ENCODE results near the gene TRIM40. TPM values are rescaled to one million over a fixed set of nuclear protein-coding genes. Genes with fewer than 3 reads are reported as not detected.

Gene TRIM40
- polyA plus RNA-seq, 3 donors from 2014 or later: not detected

DNA sequence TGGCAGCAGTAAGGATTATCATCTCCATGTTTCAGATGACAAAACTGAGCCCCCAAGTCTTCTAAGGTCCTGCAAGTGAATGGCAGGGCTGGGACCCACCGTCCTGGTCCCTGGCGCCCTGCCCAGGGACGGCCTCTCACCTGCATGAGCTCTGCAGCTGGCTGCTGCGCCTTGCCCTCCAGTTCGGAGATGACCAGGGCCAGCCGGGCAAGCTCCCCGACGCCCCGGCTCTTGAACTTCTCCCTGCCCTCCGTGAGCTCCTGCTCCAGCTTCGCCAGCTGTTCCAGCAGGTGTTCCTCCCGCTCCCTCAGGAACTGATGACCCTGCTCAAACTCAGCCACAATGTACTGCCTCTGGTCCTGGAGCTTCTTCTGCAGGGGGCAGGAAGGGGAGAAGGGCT is 60.4 kb downstream of the TRIM40 start:
- Mint-ChIP-seq H3K9me3 (peaks cover 0 to 2% (median 0%) of the 10 kb centered on the region in 6 donors), H3K36me3 (peaks cover 3 to 37% (median 12%) of the 10 kb centered on the region in 3 donors), H3K27ac (peak overlapping the region in 1 of 6 donors; percentile 54), H3K27me3 (ENCODE audit: low read depth in 3 of 3) (peaks cover 0 to 2% (median 1%) of the 10 kb centered on the region in 3 donors), H3K4me3 (no peak overlapping the region), H3K4me1 (peaks cover 18 to 22% of the 10 kb centered on the region in 2 donors)
- DNase-seq: no peak

Other genes starting within 250 kb of the TRIM40 start
- 1,000 to 10,000 TPM; 2,780 to 4,438 (median 4,182) TPM for gene HLA-A, start 193.6 kb upstream of the TRIM40 start, polyA plus RNA-seq
- 100 to 1,000 TPM in 1 of 3 donors, 10 to 100 TPM in 2; 68.8 to 114 (median 87.2) TPM for gene POLR1H, start 74.9 kb upstream of the TRIM40 start, polyA plus RNA-seq
- 100 to 1,000 TPM in 1 of 3 donors, 10 to 100 TPM in 2; 72.9 to 129 (median 98.8) TPM for gene PPP1R11, start 68.9 kb upstream of the TRIM40 start, polyA plus RNA-seq
- not detected for gene RNF39, start 60.4 kb upstream of the TRIM40 start, polyA plus RNA-seq
- not detected for gene TRIM31, start 23.1 kb upstream of the TRIM40 start, polyA plus RNA-seq
- gene TRIM10, start 25.1 kb downstream of the TRIM40 start, polyA plus RNA-seq: not detected
- not detected for gene TRIM15, start 27.4 kb downstream of the TRIM40 start, polyA plus RNA-seq
- 10 to 100 TPM; 11.6 to 65.0 (median 22.7) TPM for gene TRIM26, start 77.3 kb downstream of the TRIM40 start, polyA plus RNA-seq
- gene TRIM39, start 190.8 kb downstream of the TRIM40 start, polyA plus RNA-seq: 10 to 100 TPM in 2 of 3 donors, 1 to 10 TPM in 1; 3.3 to 16.1 (median 10.6) TPM
- 10 to 100 TPM; 55.3 to 57.0 (median 55.4) TPM for gene RPP21, start 209.0 kb downstream of the TRIM40 start, polyA plus RNA-seq

Measured in immature natural killer cell (primary cell).